ENCODE results near the gene GIPC1.

The GIPC1 gene

GRCh38 chr19:14477418-14478112 lies 18.4 kb downstream of the GIPC1 start:
- H3K27ac ChIP-seq (ENCODE audit: low read depth, low read length): no peak overlapping the region
- DNase-seq: no peak
- no CpG with 5 or more reads among the region's 10 CpGs for WGBS (ENCODE audit: extremely low coverage, insufficient coverage, insufficient read length)
- no peaks in the 10 kb centered on the region for H3K9me3 ChIP-seq (ENCODE audit: insufficient read depth, low read depth, low read length)
- H2BK5ac ChIP-seq (ENCODE audit: low read depth, low read length, poor library complexity): no peak overlapping the region
- no peaks in the 10 kb centered on the region for H3K79me1 ChIP-seq (ENCODE audit: low read length)
- H3K4me3 ChIP-seq (ENCODE audit: low read depth, low read length): no peak overlapping the region
- no peak overlapping the region for H3K14ac ChIP-seq (ENCODE audit: low read length)
- no peak overlapping the region for H3K9ac ChIP-seq (ENCODE audit: low read length)
- H2AFZ ChIP-seq (ENCODE audit: insufficient read depth, low read length, poor library complexity): no peak overlapping the region
- no peak overlapping the region for H3K23ac ChIP-seq (ENCODE audit: low read length)
- H2BK120ac ChIP-seq (ENCODE audit: insufficient read depth, low read length, poor library complexity): no peak overlapping the region
- H3K27me3 ChIP-seq (ENCODE audit: insufficient read depth, low read length): no peaks in the 10 kb centered on the region
- H4K8ac ChIP-seq (ENCODE audit: low read depth, low read length): no peak overlapping the region
- H3K79me2 ChIP-seq (ENCODE audit: control insufficient read depth, insufficient read depth, low read length, poor library complexity): no peaks in the 10 kb centered on the region
- no peak overlapping the region for H2BK12ac ChIP-seq (ENCODE audit: low read length)
- no peak overlapping the region for H3K18ac ChIP-seq (ENCODE audit: low read length)
- no peak overlapping the region for H4K91ac ChIP-seq (ENCODE audit: low read depth, low read length)
- no peak overlapping the region for H3K4me2 ChIP-seq (ENCODE audit: low read length)
- H3K4ac ChIP-seq (ENCODE audit: low read depth, low read length): no peak overlapping the region
- no peak overlapping the region for H4K12ac ChIP-seq (ENCODE audit: low read depth, low read length)
- peaks cover 42% of the 10 kb centered on the region in 2 experiments for H3K36me3 ChIP-seq (ENCODE audit: control insufficient read depth in 1 of 2, insufficient read depth in 2 of 2, low read length in 2 of 2)
- H3K4me1 ChIP-seq (ENCODE audit: control insufficient read depth in 1 of 2, insufficient read depth in 2 of 2, low read length in 2 of 2): peaks cover 0 to 4% of the 10 kb centered on the region in 2 experiments
- H2AK5ac ChIP-seq (ENCODE audit: low read length): no peak overlapping the region

DNA sequence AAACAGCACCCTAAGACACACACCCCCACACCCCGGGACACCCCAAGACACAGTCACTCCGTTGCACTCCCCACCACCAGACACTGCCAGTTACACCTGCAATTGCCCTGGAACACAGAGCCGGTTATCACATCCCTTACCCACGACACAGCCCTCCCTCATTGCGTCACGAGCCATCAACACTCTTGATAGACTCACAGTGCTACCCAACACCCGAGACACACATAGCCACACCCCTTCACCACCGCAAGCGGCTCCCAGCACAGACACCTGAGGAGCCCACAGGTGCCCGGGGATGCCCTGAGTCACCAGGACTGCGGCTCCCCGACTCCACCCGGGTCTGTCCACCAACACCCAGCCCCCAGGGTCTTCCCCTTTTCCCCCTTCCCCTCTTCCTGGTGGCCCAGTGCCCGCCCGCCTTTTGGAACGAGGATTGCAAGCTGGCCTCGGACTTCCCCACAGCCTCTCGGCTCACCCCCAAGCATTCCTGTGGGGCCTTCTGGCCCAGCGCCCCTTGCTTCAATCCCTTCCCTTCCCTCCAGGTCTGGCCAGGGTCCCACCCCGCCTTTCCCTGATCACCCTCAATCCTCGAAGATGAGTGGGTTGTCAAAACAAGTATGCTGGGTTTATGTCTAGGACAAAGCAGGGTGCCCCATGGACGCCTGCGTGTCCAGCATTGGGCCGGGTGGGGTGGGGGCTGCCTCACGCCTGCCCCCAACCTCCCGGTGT lies 19.1 kb downstream of the GIPC1 start:
- peak; percentile 64 to 75 for DNase-seq
- Histone ChIP-seq H3K18ac (ENCODE audit: low read length) (no peak overlapping the region), H2AFZ (ENCODE audit: insufficient read depth, low read length, poor library complexity) (no peak overlapping the region), H3K4me3 (ENCODE audit: low read depth, low read length) (peak overlapping the region; percentile 23), H3K79me2 (ENCODE audit: control insufficient read depth, insufficient read depth, low read length, poor library complexity) (no peaks in the 10 kb centered on the region), H4K91ac (ENCODE audit: low read depth, low read length) (no peak overlapping the region), H3K36me3 (ENCODE audit: control insufficient read depth in 1 of 2, insufficient read depth in 2 of 2, low read length in 2 of 2) (peaks cover 34 to 35% of the 10 kb centered on the region in 2 experiments), H3K4me2 (ENCODE audit: low read length) (no peak overlapping the region), H3K14ac (ENCODE audit: low read length) (no peak overlapping the region), H4K8ac (ENCODE audit: low read depth, low read length) (no peak overlapping the region), H4K12ac (ENCODE audit: low read depth, low read length) (no peak overlapping the region), H3K4ac (ENCODE audit: low read depth, low read length) (no peak overlapping the region), H3K23ac (ENCODE audit: low read length) (no peak overlapping the region), H3K27me3 (ENCODE audit: insufficient read depth, low read length) (no peaks in the 10 kb centered on the region), H2BK120ac (ENCODE audit: insufficient read depth, low read length, poor library complexity) (no peak overlapping the region), H3K27ac (ENCODE audit: low read depth, low read length) (no peak overlapping the region), H2BK5ac (ENCODE audit: low read depth, low read length, poor library complexity) (no peak overlapping the region), H2BK12ac (ENCODE audit: low read length) (no peak overlapping the region), H3K9ac (ENCODE audit: low read length) (no peak overlapping the region), H3K79me1 (ENCODE audit: low read length) (no peaks in the 10 kb centered on the region), H2AK5ac (ENCODE audit: low read length) (no peak overlapping the region), H3K9me3 (ENCODE audit: insufficient read depth, low read depth, low read length) (no peaks in the 10 kb centered on the region), H3K4me1 (ENCODE audit: control insufficient read depth in 1 of 2, insufficient read depth in 2 of 2, low read length in 2 of 2) (peaks cover 0 to 8% of the 10 kb centered on the region in 2 experiments)
- no CpG with 5 or more reads among the region's 26 CpGs for WGBS (ENCODE audit: extremely low coverage, insufficient coverage, insufficient read length)

GRCh38 chr19:14476327-14476672 lies 19.6 kb downstream of the GIPC1 start:
- Histone ChIP-seq H3K9ac (ENCODE audit: low read length) (no peak overlapping the region), H2AK5ac (ENCODE audit: low read length) (no peak overlapping the region), H3K27me3 (ENCODE audit: insufficient read depth, low read length) (no peaks in the 10 kb centered on the region), H3K23ac (ENCODE audit: low read length) (no peak overlapping the region), H3K27ac (ENCODE audit: low read depth, low read length) (no peak overlapping the region), H2BK12ac (ENCODE audit: low read length) (no peak overlapping the region), H2AFZ (ENCODE audit: insufficient read depth, low read length, poor library complexity) (no peak overlapping the region), H3K79me2 (ENCODE audit: control insufficient read depth, insufficient read depth, low read length, poor library complexity) (no peaks in the 10 kb centered on the region), H4K91ac (ENCODE audit: low read depth, low read length) (no peak overlapping the region), H3K4me2 (ENCODE audit: low read length) (no peak overlapping the region), H3K4ac (ENCODE audit: low read depth, low read length) (no peak overlapping the region), H2BK120ac (ENCODE audit: insufficient read depth, low read length, poor library complexity) (no peak overlapping the region), H3K18ac (ENCODE audit: low read length) (no peak overlapping the region), H3K4me3 (ENCODE audit: low read depth, low read length) (no peak overlapping the region), H3K14ac (ENCODE audit: low read length) (no peak overlapping the region), H3K9me3 (ENCODE audit: insufficient read depth, low read depth, low read length) (no peaks in the 10 kb centered on the region), H3K79me1 (ENCODE audit: low read length) (no peaks in the 10 kb centered on the region), H3K4me1 (ENCODE audit: control insufficient read depth in 1 of 2, insufficient read depth in 2 of 2, low read length in 2 of 2) (peaks cover 0 to 8% of the 10 kb centered on the region in 2 experiments), H2BK5ac (ENCODE audit: low read depth, low read length, poor library complexity) (no peak overlapping the region), H4K12ac (ENCODE audit: low read depth, low read length) (no peak overlapping the region), H4K8ac (ENCODE audit: low read depth, low read length) (no peak overlapping the region), H3K36me3 (ENCODE audit: control insufficient read depth in 1 of 2, insufficient read depth in 2 of 2, low read length in 2 of 2) (peaks cover 32 to 35% of the 10 kb centered on the region in 2 experiments)
- no CpG with 5 or more reads among the region's 7 CpGs for WGBS (ENCODE audit: extremely low coverage, insufficient coverage, insufficient read length)
- no peak for DNase-seq

- Histone ChIP-seq H3K4me2 (ENCODE audit: low read length) (no peak within 1 kb of the TSS), H3K4me3 (ENCODE audit: low read depth, low read length) (no peak within 1 kb of the TSS), H4K12ac (ENCODE audit: low read depth, low read length) (no peak within 1 kb of the TSS), H3K14ac (ENCODE audit: low read length) (no peak within 1 kb of the TSS), H3K4me1 (ENCODE audit: control insufficient read depth in 1 of 2, insufficient read depth in 2 of 2, low read length in 2 of 2) (peaks cover 0 to 8% of the 10 kb centered on the region in 2 experiments), H3K4ac (ENCODE audit: low read depth, low read length) (no peak within 1 kb of the TSS), H2BK12ac (ENCODE audit: low read length) (no peak within 1 kb of the TSS), H3K27ac (ENCODE audit: low read depth, low read length) (no peak within 1 kb of the TSS), H3K79me2 (ENCODE audit: control insufficient read depth, insufficient read depth, low read length, poor library complexity) (no peaks in the 10 kb centered on the region), H2AFZ (ENCODE audit: insufficient read depth, low read length, poor library complexity) (no peak within 1 kb of the TSS), H3K9ac (ENCODE audit: low read length) (no peak within 1 kb of the TSS), H2BK120ac (ENCODE audit: insufficient read depth, low read length, poor library complexity) (no peak within 1 kb of the TSS), H3K27me3 (ENCODE audit: insufficient read depth, low read length) (no peaks in the 10 kb centered on the region), H3K9me3 (ENCODE audit: insufficient read depth, low read depth, low read length) (no peaks in the 10 kb centered on the region), H3K79me1 (ENCODE audit: low read length) (no peaks in the 10 kb centered on the region), H4K91ac (ENCODE audit: low read depth, low read length) (no peak within 1 kb of the TSS), H3K36me3 (ENCODE audit: control insufficient read depth in 1 of 2, insufficient read depth in 2 of 2, low read length in 2 of 2) (peaks cover 30 to 32% of the 10 kb centered on the region in 2 experiments), H2BK5ac (ENCODE audit: low read depth, low read length, poor library complexity) (no peak within 1 kb of the TSS), H3K18ac (ENCODE audit: low read length) (no peak within 1 kb of the TSS), H3K23ac (ENCODE audit: low read length) (no peak within 1 kb of the TSS), H4K8ac (ENCODE audit: low read depth, low read length) (no peak within 1 kb of the TSS), H2AK5ac (ENCODE audit: low read length) (no peak within 1 kb of the TSS)
- peak in 1 of 2 donors; percentile 22 for DNase-seq
- WGBS (ENCODE audit: extremely low coverage, insufficient coverage, insufficient read length): no CpG with 5 or more reads among the region's 33 CpGs
Measured at GRCh38 chr19:14475251-14476073, 20.5 kb downstream of the GIPC1 start, which contains the start of gene PTGER1. PTGER1 (minus strand) TSS chr19:14475354; CDS start chr19:14474320, 1,034 bp downstream.
